HG03432 (cell line): Measurements from ENCODE around the gene THSD4.

Experiments
- ATAC-seq: cut with Tn5 transposase; IDR thresholded peaks from one replicate; pipeline ENCODE4 v1.9.1; 2021; ENCODE audit warnings: mild to moderate bottlenecking, moderate library complexity; ENCODE audit not compliant: unreplicated experiment

THSD4 gene

GRCh38 chr15:71753346-71753745 is 638.1 kb downstream of the THSD4 start:
- ATAC-seq: no peak

DNA sequence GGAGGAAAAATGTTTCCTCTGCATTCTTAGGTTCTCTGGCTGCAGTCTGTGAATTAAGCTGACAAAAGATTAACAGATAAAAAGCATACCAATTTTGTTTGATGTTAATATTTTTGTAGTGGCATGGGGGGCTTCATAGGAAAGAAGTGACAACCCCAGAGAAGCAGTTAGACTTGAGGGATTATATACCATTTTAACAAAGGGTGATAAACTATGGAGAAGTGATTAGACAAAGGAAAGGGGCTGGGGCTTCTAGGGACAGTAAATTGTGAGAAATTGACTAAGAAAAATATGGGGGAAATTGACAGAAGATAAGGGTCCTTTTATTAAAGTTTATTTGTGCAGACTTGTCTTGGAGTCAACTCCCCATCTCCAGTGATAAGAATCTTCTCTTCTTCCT is 639.4 kb downstream of the THSD4 start:
- no peak for ATAC-seq

DNA sequence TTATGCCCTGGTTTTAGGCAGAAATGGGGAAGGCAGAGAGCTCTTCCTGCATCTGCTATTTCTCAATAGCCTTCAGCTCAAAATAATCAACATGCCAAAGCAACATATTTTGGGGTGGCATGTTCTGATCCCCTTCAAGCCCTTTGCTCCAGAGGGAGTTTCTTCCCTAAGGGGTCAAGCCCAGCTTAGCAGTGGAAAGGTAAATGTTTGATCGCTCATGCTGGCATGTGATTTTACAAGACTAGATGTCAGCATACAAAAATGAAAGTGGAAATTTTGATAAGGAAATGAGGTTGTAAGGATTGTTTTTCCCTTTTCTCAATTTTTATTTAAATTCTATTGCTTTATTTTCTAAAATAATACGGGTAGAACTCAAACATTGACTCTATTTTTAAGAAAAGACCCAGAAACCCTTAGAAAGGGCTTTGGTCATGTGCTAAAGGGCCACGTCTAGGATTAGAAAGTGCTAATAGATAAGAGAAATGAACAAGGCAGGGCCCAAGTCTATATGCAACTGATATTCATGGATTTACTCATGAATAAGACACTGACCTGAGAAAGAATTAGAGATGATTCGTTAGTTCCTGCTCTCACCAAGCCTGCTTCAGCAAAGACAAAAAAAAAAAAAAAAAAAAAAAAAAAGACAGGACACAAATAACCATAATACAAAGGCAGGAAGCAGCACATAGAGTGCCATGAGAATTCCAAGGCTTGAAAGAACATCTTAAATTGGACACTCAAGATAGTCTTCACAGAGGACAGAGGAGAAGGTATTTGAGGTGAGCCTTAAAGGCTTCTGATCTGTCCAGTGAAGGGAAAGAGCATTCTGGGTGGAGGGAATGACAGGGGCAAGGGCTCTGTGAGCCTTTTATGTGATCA is 640.1 kb downstream of the THSD4 start:
- no peak for ATAC-seq

DNA sequence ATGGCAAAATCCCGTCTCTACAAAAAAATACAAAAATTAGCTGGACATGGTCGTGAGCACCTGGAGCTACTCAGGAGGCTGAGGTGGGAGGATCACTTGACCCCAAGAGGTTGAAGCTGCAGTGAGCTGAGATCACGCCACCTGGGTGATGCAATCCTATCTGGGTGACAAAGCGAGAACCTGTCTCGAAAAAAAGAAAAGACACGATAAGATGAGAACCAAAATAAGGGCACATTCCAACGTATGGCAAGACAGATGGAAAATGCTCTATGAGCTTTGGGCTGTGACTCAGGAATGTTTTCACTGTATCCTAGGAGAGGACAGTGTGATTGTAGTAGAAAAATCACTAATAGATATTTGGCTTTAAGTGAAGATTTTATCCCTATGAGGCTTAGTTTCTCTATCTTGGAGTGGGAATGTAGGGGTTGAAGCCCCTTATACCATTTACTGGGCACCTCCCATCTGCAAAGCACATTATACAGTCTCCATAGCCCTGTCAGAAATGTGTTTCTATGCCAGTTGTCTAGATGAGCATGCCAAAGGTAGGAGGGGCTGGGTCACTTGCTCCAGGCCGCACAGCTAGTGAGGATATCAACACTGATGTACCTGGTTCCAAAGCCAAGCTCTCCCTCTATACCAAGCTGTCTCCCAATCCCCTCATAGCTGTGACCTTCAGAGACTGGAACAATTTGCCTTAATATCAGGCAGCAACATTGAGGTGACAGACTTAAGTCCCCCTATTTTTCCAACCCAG is 641.5 kb downstream of the THSD4 start:
- no peak for ATAC-seq

GRCh38 chr15:71757741-71758530 is 642.7 kb downstream of the THSD4 start:
- no peak for ATAC-seq

DNA sequence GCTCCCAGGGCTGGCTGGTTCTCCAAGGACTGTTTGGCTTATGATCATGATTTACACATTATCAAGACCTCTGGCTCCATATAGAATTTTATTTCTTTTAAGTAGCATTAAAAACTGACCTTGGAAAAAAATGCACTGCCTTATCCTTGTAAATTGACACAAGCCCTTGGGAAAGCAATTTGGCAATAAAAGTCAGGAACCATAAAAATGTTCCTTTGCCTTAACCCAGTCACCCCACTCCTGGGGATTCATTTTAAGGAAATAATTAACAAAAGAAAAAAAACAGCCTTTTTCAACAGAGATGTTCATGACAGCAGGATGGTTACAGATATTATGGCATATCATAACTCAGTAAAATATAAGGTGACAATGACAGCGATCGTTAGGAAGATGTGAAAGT is 643.4 kb downstream of the THSD4 start:
- no peak for ATAC-seq

- no peak for ATAC-seq
Observed at GRCh38 chr15:71760852-71761251, 645.6 kb downstream of the THSD4 start.

- ATAC-seq: no peak
Observed at GRCh38 chr15:71761649-71762048, 646.4 kb downstream of the THSD4 start.

DNA sequence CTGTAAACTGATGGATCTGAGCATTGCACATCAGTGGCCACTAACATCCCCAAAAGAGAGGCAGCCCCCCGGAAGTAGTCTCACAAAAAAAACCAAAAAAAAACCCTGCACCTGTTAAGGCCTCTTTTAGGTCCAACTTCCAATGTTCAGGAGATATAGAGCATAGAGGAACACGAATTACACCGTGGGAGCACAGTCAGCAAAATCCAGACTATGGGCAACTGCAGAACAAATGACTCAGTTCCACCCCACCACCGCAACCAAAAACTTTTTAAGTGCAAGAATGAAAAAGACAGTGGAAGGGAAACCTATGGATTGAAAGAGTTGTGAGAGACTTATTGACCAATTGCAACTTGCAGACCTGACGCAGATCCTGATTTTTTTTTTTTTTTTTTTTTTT is 652.9 kb downstream of the THSD4 start:
- ATAC-seq: no peak

DNA sequence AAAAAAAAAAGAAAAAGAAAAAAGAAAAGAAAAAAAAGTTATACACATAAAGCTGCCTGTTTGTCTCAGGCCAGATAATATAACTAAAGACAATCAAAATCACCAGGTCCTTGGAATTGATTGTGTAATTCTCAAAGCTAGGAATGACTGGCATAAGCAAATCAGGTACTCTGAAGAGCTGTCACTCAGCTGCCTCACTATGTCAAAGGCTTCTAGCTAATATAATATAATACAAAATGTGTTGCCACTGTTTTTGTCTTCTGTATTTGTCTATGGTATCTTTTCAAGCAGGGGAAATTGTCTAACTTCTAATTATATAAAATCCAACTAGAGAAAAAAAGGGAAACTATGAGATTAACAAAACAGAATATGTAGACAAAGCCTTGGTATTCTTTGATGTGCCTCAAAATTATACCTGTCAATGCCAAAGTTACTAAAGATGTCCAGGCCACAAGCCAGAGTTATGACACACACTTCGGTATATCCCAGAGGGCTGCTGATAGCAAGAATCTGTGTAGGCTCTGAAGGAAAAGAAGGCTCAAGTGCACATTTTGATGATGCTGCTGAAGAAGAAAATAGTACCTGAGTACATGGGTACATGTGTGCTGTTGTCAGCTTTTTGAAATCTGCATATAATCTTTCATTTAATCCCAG is 658.1 kb downstream of the THSD4 start:
- no peak for ATAC-seq

DNA sequence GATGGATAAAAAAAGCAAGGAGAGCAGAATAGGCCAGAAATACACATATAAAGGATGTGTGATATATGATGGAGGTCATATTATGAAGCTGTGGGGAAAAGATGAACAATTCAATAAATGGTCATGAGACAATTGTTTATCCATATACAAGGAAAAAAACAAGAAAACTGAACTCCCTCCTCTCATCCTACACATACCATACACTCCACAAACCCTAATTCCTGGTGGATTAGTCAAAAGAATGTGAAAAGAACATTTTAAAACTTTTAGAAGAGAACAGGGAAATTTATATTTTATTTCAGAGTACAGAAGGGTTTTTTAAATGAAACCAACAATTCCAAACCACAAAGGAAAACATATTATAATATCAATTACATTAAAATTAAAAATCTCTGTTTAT is 660.6 kb downstream of the THSD4 start:
- no peak for ATAC-seq

GRCh38 chr15:71776304-71776703 is 661.0 kb downstream of the THSD4 start:
- ATAC-seq: no peak

DNA sequence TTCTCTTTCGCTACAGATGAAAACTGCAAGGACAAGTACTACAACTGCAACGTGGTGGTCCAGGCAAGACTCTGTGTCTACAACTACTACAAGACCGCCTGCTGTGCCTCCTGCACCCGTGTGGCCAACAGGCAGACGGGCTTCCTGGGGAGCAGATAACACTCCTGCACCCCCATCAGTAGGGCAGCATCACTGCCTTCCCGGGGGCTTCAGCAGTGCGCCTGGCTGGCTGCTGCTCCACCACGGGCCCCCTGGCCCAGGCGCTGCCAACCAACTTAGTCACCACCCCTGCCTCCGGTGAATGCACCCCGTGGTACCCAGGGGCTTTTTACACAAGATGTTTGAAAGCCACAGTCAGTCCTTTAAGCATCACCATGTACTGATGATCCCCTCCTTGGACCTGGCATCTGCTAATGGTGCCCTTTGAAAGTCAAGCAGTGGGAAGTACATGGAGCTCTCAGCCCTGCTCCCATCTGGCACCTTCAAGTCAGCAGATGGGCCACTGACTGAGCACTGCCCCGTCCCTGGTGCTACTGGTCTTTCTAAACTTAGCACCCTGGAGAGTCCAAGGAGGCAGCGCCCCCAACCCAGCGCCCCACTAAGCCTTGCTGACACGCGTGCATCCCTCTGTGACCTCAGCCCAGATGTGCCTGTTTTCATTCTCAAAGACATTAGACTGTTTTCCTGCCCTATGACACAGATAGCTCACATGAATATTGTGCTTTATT is 662.1 kb downstream of the THSD4 start:
- no peak for ATAC-seq

- ATAC-seq: no peak
Observed at GRCh38 chr15:71779073-71779797, 664.0 kb downstream of the THSD4 start.

DNA sequence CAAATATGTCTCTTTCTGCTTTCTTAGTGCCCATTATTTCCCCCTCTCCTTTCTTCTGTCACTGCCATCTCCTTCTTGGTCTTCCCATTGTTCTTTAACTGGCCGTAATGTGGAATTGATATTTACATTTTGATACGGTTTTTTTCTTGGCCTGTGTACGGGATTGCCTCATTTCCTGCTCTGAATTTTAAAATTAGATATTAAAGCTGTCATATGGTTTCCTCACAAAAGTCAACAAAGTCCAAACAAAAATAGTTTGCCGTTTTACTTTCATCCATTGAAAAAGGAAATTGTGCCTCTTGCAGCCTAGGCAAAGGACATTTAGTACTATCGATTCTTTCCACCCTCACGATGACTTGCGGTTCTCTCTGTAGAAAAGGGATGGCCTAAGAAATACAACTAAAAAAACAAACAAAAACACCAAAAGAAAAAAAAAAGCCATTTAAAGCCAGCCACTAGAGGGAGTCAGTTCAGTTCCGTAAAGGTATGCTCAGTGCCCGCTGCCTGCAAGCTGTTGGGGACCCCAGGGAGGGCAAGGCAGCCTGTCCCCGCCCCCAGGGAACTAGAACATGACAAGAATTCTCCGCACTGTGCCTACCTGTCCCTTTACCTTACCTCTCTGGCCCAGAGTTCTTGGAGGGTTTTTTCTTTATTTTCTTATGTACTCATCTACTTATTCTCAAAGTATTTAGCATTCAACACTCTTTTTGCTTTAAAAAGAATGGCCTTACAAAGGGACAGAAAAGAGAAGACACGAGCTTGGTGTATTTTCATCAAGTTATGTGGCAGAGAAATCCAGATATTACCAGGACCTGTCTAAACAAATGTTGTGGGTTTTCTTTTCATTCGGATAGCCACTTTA is 665.1 kb downstream of the THSD4 start:
- ATAC-seq: peak; percentile 50

DNA sequence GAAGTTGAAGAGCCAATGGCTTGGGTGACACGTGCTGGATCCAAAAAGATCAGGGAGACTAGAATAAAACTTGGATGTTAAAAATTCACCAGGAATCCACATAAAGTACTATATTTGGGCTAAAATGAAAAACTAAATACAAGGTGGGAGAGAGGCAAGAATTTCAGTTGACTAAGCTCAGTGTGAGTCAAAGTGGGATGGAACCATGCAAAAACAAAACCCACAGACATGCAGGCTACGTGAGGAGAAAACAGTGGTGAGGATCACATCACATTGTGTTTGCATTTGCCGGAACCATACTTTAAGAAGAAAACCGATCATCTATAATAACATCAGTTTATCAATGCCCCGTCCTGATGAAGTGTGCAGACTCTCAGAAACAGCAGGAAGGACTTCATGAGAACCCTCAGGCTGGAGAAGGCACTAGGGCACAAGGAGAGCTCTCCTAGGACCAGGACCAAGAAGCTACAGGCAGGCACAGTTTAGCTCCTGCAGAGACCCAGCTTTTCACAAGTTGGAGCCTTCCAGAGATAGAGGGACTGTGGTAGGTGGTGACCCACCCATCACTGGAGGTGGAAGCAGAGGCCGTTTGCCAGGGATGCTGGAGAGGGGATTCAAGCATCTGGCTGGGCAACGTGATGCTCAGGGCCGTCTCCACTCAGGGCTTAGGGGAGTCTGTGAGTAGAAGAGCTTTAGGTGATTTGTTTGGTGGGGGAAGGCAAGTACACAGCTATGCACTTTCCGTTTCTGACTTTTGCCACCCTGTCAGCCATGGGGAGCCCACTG is 666.1 kb downstream of the THSD4 start:
- peak; percentile 60 for ATAC-seq

GRCh38 chr15:71781965-71782265 is 666.6 kb downstream of the THSD4 start:
- no peak for ATAC-seq
